ENCODE measurements around the gene SCAF8.

SCAF8 gene

DNA sequence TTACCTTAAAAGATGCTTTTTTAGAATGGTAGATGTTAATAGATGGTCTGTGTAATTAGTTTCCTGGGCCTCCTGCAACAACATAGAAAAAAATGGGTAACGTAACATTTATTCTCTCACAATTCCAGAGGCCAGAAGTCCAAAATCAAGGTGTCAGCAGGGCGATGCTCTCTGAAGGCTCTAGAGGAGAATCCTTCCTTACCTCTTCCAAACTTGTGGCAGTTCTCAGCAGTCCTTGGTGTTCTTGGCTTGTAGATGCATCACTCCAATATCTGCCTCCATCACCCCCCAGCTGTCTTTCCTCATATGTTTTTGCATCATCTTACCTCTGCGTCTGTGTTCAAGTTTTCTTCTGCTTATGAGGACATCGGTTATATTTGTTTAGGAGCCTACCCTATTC is 107.9 kb downstream of the SCAF8 start:
- no peak for DNase-seq (ENCODE audit: low read depth)

DNA sequence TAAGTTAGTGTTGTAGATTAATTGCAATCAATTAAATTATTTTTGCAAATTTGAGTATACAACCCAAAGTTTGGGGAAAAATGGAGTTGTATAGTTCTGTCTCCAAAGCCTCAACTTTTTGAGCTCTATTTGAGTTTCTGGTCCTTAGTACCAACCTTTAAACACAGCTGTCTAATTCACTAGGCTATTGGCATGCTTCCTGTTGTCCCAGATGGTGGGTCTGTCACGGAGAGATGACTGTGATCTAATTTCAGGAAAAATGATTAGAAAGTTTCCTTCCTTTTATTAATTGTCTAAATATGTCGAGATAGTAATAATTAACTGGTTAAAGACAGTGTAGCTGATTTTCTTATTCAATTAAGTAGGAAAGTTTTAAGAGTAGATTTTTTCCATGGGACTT is 109.6 kb downstream of the SCAF8 start:
- DNase-seq (ENCODE audit: low read depth) = no peak

DNA sequence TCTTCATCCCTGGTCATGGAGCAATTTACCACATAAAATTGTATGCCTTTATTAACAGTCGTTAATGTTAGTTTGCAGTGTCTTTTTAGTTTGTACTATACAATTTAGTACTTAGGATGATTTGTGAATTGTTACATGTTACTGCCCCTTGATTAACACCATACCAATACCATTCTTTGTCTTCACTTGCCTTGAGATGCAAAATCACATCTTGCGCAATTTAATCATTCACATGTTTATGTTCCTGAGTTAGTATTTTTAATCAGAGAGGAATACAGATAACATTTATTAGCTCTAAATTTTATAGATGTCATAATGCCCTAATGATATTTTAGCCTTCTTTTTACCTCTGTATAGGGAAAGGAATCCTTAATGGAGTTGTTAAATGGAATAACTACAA is 114.1 kb downstream of the SCAF8 start:
- no peak for DNase-seq (ENCODE audit: low read depth)

GRCh38 chr6:154848580-154848979 is 115.4 kb downstream of the SCAF8 start:
- no peak for DNase-seq (ENCODE audit: low read depth)

- DNase-seq (ENCODE audit: low read depth) = no peak
Observed at GRCh38 chr6:154849475-154849874, 116.3 kb downstream of the SCAF8 start.

GRCh38 chr6:154852687-154853086 is 119.5 kb downstream of the SCAF8 start:
- no peak for DNase-seq (ENCODE audit: low read depth)

DNA sequence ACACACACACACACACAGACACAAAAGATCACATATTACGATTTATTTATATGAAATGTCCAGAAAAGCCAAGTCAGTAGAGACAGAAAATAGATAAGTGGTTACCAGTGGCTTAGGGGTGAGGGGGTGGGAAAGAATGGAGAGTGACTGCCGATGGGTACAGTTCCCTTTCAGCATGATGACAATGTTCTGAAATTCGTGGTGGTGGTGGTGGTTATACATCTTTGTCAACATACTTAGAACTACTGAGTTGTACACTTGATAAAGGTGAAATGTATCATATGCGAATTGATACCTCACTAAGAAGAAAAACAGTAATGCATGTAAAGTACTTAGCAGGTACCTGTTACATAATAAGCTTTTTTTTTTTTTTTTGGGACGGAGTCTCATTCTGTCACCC is 124.3 kb downstream of the SCAF8 start:
- no peak for DNase-seq (ENCODE audit: low read depth)

DNA sequence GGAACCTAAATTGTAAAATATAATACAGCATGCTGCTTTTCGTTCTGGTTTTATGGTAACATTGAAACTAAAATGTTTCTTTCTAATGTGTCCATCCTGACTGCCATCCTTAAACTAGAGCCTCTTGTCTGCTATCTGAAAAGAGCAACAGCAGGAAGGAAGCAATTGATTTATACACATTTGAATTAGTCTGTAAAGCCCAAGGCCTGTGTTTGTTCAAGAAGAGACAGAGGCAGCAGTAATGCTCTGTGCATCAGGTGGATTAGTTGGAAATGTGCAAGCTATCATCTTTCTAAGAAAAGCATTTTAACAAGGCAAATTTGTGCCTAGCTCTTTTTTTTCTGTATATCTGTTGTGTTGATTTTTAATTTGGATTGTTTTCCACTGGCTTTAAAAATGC is 128.6 kb downstream of the SCAF8 start:
- DNase-seq (ENCODE audit: low read depth) = no peak

GRCh38 chr6:154862536-154862935 is 129.3 kb downstream of the SCAF8 start:
- no peak for DNase-seq (ENCODE audit: low read depth)

DNA sequence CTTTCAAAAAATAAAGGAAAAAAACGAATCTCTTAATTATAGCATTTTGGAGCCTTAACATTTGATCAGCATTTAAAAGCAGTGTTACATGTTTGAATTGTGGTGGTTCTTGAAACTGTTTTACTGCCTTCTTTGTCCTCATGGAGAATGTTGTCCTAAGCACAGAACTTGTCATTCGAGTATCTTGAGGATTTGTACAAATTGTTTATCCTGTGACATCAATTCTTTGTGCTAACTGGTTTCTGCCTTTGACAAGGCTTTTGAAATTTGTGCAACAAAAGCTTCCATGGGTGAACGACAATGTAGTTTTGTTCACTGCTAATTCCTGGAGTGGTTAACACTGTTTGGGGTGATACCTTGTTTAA is 130.8 kb downstream of the SCAF8 start:
- no peak for DNase-seq (ENCODE audit: low read depth)

DNA sequence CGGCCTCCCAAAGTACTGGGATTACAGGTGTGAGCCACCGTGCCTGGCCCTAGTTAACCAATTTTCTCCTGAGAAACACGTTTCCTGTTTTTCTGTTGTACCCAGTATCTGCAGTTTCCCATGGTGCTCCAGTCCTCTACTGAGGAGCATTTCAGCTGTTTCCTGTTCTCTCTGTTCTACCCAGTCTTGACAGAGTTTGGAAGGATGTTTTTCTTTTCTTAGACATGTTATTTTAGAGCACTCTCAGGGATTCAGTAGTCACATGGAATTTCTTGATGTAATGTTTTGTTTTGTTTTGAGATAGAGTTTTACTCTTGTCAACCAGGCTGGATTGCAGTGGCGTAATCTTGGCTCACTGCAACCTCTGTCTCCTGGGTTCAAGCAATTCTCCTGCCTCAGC is 132.1 kb downstream of the SCAF8 start:
- DNase-seq (ENCODE audit: low read depth) = no peak

DNA sequence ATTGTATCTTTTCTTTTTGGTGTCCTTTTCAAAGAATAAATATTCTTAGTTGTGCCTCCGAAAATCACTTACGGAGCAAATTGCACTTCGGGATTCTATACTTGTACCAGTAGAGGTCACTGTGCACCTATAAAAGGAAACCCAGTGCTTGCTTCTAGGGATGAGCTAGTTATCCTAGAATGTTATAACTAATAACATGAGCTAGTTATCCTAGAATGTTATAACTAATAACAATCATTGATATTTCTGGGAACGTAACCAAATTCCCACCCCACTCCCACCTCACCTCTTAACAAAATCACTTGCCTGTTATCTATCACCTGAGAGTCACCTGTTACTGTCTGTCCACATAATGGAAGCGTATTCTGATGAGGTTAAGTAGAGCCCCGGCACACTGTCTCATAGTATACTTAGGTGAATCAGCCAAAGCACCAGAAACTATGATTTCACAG is 135.0 kb downstream of the SCAF8 start:
- no peak for DNase-seq (ENCODE audit: low read depth)

DNA sequence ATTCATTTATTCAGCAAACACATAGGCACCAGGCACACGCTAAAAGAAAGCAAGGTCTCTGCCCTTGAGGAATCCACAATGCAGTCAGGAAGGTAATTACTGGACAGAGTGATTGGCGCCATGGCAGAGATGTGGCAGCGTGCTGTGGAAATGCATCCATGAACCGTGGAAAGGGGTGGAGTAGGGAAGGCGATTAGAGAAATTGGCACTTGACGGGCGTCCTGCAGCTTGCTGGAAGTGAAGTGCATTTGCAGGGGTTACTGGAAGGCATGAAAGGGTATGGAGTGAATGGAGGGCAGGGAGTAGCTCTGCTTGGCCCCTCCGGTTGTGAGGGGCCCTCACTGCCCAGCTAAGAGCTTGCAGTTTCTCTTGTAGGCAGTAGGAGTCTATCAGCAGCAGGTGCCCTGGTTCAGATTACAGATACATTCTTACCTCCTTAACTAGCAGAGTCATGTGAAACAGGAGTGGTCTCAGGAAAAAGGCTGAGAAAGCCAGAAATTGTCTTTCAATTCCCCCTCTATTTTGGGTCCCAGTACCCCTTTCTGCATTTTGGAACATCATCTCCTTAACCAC is 139.4 kb downstream of the SCAF8 start:
- DNase-seq (ENCODE audit: low read depth) = no peak

DNA sequence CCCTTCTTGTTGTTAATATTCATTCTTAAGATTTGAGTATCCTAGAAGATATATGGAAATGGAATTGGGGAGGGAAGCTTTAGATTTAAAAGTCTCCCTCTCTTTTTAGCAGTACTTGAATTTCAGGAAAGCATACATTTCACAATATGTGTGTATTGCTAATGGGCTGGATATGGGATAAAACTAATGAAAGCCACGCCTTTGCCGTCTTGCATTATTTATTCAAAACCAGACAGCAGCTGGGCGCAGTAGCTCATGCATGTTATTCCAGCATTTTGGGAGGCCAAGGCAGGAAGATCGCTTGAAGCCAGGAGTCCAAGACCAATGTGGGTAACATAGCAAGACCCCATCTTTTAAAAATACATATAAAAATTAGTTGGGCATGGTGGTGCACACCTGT is 140.3 kb downstream of the SCAF8 start:
- DNase-seq (ENCODE audit: low read depth) = no peak

- DNase-seq (ENCODE audit: low read depth) = no peak
Observed at GRCh38 chr6:154874773-154875592, 141.8 kb downstream of the SCAF8 start.

DNA sequence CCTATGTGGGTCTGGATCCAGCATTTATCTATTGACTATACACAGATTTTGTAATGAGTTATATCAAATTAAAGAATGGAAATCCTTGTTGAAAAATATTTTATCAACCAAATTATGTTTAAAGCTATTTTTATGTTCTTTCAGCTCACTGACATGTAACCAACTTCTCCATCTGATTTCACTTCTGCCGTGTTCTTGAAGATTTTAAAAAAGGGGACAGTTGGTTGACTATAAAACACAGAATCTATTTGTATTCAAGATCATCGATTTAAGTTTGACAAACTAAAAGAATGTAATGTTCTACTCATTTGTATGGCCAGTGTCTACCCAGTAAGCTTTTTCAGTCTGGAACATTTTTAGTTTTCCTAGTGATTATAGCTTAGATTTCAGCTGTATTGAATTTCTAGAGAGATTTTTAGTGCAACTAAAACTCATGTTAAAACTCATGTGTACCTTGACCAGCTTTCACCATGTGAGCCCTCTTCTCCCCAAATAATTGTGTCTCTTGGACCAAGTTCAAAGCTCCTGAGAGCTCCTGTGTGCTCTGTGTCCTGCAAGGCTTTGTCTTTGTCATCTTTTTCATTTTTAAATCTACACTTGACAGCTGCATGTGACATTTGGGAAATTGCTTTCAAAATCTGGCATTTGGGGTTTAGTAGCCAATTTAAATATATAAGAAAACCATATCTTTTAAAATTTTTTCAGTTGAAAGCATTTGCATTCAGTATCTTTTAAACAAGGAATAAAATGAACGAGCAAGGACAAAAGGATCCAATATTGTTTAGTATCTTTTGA is 143.5 kb downstream of the SCAF8 start:
- no peak for DNase-seq (ENCODE audit: low read depth)

DNA sequence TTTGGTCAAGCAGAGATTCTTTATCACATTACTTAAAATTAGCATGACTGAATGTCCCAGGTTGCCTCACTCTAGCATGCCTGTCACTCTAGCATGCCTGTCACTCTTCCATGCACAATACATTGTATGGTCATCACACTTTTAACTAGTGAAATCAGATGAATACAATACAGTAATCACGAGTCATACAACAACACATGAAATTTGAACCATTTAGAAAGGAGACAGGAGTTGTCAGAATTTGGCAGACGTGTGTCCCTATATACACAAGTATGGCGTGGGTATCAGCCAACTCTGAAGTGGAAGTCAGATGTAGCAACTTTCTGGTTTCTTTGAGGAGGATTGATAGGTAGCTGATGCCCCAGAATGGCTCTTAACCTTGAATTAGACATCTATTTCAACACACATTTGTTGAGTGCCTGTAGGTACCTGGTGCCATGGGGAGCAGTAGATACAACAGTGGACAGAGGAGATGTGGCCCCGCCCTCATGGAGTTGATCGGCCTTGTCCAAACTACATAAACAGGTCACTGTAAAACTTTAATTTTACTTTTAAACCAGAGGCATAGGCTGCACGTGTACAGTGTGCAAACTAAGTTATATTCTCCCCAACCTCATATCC is 145.8 kb downstream of the SCAF8 start:
- DNase-seq (ENCODE audit: low read depth) = no peak

DNA sequence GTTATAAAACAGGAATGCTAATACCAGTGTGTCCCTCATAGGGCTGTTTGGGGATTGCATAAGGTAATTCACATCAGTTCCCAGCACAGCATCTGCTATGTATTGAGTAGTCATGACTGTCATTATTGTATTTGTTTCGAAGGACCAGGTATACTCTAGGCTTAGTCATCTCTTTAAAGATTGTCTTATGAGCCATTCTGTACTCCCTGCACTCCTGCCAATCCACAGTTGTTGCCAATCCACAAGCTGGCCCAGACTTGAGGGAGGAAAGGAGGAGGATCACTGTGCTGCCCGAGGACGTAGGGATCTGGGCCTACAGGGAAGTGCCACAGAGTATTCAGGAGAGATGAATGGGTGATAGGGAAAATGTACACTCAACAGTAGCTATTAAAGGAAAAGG is 148.9 kb downstream of the SCAF8 start:
- no peak for DNase-seq (ENCODE audit: low read depth)
